GM12801 (cell line): Measurements from ENCODE around the gene TIAL1.

Source experiments
- CTCF ChIP-seq: IDR thresholded peaks from one replicate; pipeline ENCODE4 v1.5.1; 2011; ENCODE audit warnings: control low read depth; ENCODE audit not compliant: insufficient read length; ENCODE audit errors: extremely low read depth

Gene TIAL1

GRCh38 chr10:119595134-119595675 is 1.6 kb downstream of the TIAL1 start:
- TF ChIP-seq CTCF = no peak

- TF ChIP-seq CTCF = no peak
Observed at GRCh38 chr10:119588071-119588470, 8.7 kb downstream of the TIAL1 start.

GRCh38 chr10:119578355-119578754 is 18.4 kb downstream of the TIAL1 start:
- no peak for TF ChIP-seq CTCF

- TF ChIP-seq CTCF = no peak
Observed at GRCh38 chr10:119575991-119576390, 20.8 kb downstream of the TIAL1 start.

GRCh38 chr10:119575506-119575905 is 21.3 kb downstream of the TIAL1 start:
- TF ChIP-seq CTCF = no peak

- TF ChIP-seq CTCF = no peak
Observed at GRCh38 chr10:119567978-119568377, 28.8 kb downstream of the TIAL1 start.

- TF ChIP-seq CTCF = no peak
Observed at GRCh38 chr10:119562097-119562496, 34.7 kb downstream of the TIAL1 start.

GRCh38 chr10:119555178-119555784 is 41.5 kb downstream of the TIAL1 start:
- no peak for TF ChIP-seq CTCF
